ENCODE measurements around the gene SIVA1. TPM values are rescaled to one million over a fixed set of nuclear protein-coding genes. Genes with fewer than 3 reads are reported as not detected.

The SIVA1 gene
- total RNA-seq, 3 donors from 2014 or later (not counting 1 experiment from before 2014, with no cell fraction given) = 59.7 to 74.8 (median 59.8) TPM

DNA sequence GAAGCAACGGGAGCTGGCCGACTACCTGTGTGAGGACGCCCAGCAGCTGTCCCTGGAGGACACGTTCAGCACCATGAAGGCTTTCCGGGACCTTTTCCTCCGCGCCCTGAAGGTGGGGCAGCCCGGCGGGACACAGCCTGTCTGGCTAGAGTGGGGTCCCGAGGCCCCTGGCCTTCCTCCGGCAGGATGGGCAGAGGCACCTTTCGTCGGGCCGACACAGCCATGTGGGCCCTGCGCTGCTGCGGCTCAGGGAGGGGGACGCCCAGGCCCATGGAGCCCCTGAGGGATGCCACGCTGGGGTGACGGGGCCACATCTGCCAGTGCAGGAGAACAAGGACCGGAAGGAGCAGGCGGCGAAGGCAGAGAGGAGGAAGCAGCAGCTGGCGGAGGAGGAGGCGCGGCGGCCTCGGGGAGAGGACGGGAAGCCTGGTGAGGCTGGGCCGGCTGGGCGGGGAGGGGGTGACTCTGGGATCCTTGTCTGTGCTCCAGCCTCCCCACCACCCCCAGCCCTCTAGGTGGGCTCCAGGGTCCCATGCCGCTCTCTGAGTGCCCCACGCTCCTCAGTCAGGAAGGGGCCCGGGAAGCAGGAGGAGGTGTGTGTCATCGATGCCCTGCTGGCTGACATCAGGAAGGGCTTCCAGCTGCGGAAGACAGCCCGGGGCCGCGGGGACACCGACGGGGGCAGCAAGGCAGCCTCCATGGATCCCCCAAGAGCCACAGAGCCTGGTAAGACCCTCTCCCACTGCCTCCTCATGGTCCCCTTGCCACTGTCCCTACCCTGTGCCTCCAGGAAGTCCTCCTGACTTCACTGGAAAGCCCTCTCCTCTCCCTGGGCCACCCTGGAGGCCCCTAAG lies 39.8 kb upstream of the SIVA1 start:
- no peak overlapping the region for H3K27ac Mint-ChIP-seq
- Histone ChIP-seq H3K4me1 (ENCODE audit: control insufficient read depth, insufficient read depth, low read length) (peaks cover 8% of the 10 kb centered on the region), H3K27ac (ENCODE audit: low read length) (no peak overlapping the region), H3K4me3 (ENCODE audit: low read length) (no peak overlapping the region), H3K9me3 (ENCODE audit: control insufficient read depth, insufficient read depth, low read length) (no peaks in the 10 kb centered on the region), H3K27me3 (ENCODE audit: control insufficient read depth, insufficient read depth, low read length) (no peaks in the 10 kb centered on the region), H3K36me3 (ENCODE audit: control insufficient read depth, insufficient read depth, low read length) (no peaks in the 10 kb centered on the region)
- ATAC-seq (no peak), DNase-seq (no peak)
- H3K27me3 Mint-ChIP-seq (ENCODE audit: low read depth in 2 of 2) = no peaks in the 10 kb centered on the region
- H3K4me3 Mint-ChIP-seq = no peak overlapping the region
- H3K36me3 Mint-ChIP-seq = no peaks in the 10 kb centered on the region
- 87% methylated on average over 40 of the region's 40 CpGs for WGBS (ENCODE audit: insufficient coverage)
- intact Hi-C loops (cut with micrococcal nuclease) = no loop called here
- H3K9me3 Mint-ChIP-seq = no peaks in the 10 kb centered on the region
- H3K4me1 Mint-ChIP-seq = peaks cover 10 to 11% of the 10 kb centered on the region in 2 donors
- TF ChIP-seq, protein P1, sequence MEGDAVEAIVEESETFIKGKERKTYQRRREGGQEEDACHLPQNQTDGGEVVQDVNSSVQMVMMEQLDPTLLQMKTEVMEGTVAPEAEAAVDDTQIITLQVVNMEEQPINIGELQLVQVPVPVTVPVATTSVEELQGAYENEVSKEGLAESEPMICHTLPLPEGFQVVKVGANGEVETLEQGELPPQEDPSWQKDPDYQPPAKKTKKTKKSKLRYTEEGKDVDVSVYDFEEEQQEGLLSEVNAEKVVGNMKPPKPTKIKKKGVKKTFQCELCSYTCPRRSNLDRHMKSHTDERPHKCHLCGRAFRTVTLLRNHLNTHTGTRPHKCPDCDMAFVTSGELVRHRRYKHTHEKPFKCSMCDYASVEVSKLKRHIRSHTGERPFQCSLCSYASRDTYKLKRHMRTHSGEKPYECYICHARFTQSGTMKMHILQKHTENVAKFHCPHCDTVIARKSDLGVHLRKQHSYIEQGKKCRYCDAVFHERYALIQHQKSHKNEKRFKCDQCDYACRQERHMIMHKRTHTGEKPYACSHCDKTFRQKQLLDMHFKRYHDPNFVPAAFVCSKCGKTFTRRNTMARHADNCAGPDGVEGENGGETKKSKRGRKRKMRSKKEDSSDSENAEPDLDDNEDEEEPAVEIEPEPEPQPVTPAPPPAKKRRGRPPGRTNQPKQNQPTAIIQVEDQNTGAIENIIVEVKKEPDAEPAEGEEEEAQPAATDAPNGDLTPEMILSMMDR (IDR thresholded peaks at IDR 0.05) = no peak

DNA sequence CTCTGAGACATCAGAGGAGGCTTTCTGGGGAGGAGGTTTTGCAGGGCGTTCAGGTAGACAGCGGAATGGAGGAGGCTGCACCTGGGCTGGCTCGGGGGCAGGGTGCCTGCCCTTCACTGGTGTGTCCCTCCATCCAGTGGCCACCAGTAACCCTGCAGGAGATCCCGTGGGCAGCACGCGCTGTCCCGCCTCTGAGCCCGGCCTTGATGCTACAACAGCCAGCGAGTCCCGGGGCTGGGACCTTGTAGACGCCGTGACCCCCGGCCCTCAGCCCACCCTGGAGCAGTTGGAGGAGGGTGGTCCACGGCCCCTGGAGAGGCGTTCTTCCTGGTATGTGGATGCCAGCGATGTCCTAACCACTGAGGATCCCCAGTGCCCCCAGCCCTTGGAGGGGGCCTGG lies 38.9 kb upstream of the SIVA1 start:
- no peaks in the 10 kb centered on the region for H3K27me3 ChIP-seq (ENCODE audit: control insufficient read depth, insufficient read depth, low read length)
- no peak overlapping the region for H3K4me3 ChIP-seq (ENCODE audit: low read length)
- Mint-ChIP-seq H3K4me3 (no peak overlapping the region), H3K36me3 (no peaks in the 10 kb centered on the region), H3K4me1 (peaks cover 5 to 11% of the 10 kb centered on the region in 2 donors), H3K27ac (no peak overlapping the region), H3K27me3 (ENCODE audit: low read depth in 2 of 2) (no peaks in the 10 kb centered on the region), H3K9me3 (no peaks in the 10 kb centered on the region)
- ATAC-seq (no peak), DNase-seq (no peak)
- intact Hi-C loops (cut with micrococcal nuclease) = no loop called here
- TF ChIP-seq, protein P1 (IDR thresholded peaks at IDR 0.05) = no peak
- no peaks in the 10 kb centered on the region for H3K9me3 ChIP-seq (ENCODE audit: control insufficient read depth, insufficient read depth, low read length)
- H3K36me3 ChIP-seq (ENCODE audit: control insufficient read depth, insufficient read depth, low read length) = no peaks in the 10 kb centered on the region
- H3K4me1 ChIP-seq (ENCODE audit: control insufficient read depth, insufficient read depth, low read length) = peaks cover 3% of the 10 kb centered on the region
- no peak overlapping the region for H3K27ac ChIP-seq (ENCODE audit: low read length)
- WGBS (ENCODE audit: insufficient coverage) = 92% methylated on average over 16 of the region's 16 CpGs

DNA sequence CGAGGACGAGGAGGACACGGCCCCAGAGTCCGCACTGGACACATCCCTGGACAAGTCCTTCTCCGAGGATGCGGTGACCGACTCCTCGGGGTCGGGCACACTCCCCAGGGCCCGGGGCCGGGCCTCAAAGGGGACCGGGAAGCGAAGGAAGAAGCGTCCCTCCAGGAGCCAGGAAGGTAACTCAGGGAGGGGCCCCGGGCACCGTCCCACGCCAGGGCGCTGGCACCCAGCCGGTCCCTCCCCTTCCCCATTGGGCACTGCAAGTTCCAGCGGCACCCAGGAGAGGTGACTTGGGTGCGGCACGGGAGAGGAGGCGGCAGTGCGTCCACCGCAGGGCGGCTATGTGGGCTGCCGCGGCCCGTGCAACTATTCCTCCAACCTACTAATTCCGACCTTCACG lies 38.3 kb upstream of the SIVA1 start:
- WGBS (ENCODE audit: insufficient coverage) = 96% methylated on average over 31 of the region's 31 CpGs
- Mint-ChIP-seq H3K27ac (no peak overlapping the region), H3K4me1 (peaks cover 5 to 11% of the 10 kb centered on the region in 2 donors), H3K4me3 (no peak overlapping the region), H3K9me3 (no peaks in the 10 kb centered on the region), H3K27me3 (ENCODE audit: low read depth in 2 of 2) (no peaks in the 10 kb centered on the region), H3K36me3 (no peaks in the 10 kb centered on the region)
- H3K27ac ChIP-seq (ENCODE audit: low read length) = no peak overlapping the region
- H3K9me3 ChIP-seq (ENCODE audit: control insufficient read depth, insufficient read depth, low read length) = no peaks in the 10 kb centered on the region
- no peak for DNase-seq
- no peak overlapping the region for H3K4me3 ChIP-seq (ENCODE audit: low read length)
- no peak for ATAC-seq
- H3K4me1 ChIP-seq (ENCODE audit: control insufficient read depth, insufficient read depth, low read length) = peaks cover 3% of the 10 kb centered on the region
- H3K36me3 ChIP-seq (ENCODE audit: control insufficient read depth, insufficient read depth, low read length) = no peaks in the 10 kb centered on the region
- no peaks in the 10 kb centered on the region for H3K27me3 ChIP-seq (ENCODE audit: control insufficient read depth, insufficient read depth, low read length)
- intact Hi-C loops (cut with micrococcal nuclease) = no loop called here
- TF ChIP-seq, protein P1 (IDR thresholded peaks at IDR 0.05) = no peak
